Retinal pigment epithelial cell (primary cell): ENCODE measurements around the gene KCNJ2.

Experiments used
- DNase-seq: peaks from one replicate; pipeline ENCODE4 v3.0.0-alpha.2; 2010; ENCODE audit warnings: low read depth
- H3K4me3 ChIP-seq: 2 replicates; pipeline ENCODE4 v1.5.1; 2011; ENCODE audit warnings: mild to moderate bottlenecking, low read length, control low read depth, moderate library complexity
- TF ChIP-seq, protein P1 (sequence below): conservative IDR thresholded peaks from 2 replicates; pipeline ENCODE4 v1.5.1; 2011; ENCODE audit warnings: low read depth, low read length, control low read depth, inconsistent platforms

Gene KCNJ2

DNA sequence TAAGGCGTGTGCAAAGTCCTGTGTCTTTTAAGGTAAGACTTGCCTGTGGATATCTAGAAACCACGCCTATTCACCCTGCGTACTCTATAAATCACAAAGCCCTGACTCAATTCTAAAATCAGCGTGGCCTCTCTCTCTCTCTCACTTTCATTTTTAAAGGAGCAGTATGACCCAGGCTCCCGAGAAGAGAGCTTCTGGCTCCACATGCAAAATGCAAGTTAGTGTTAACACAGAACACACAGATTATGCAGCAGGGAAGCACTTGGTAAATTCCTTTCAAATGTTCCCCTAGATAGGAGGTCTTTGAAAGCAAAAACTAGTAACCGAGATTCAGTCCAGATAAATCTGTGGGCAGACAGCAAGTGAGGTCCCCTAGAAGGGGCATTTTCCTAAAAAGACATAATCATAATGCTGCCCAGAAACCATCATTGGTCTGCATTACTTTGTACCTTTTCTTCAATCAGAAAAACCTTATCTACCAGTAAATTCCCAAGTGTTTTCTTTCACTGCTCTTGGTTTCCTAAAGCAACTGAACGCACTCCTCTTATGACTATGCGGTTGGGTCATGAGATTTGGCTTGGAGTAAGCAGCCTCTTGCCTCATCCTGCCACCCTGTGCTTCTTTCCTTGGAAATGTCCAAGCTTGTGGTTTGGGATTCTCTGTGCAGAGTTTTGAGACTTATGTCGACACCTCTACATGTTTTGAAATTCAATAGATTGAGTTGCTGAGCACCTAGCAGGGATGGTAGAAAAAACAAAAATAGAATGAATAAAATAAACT, 31.7 kb upstream of the KCNJ2 start:
- peak overlapping the region; percentile 10 for H3K4me3 ChIP-seq
- TF ChIP-seq, protein P1, sequence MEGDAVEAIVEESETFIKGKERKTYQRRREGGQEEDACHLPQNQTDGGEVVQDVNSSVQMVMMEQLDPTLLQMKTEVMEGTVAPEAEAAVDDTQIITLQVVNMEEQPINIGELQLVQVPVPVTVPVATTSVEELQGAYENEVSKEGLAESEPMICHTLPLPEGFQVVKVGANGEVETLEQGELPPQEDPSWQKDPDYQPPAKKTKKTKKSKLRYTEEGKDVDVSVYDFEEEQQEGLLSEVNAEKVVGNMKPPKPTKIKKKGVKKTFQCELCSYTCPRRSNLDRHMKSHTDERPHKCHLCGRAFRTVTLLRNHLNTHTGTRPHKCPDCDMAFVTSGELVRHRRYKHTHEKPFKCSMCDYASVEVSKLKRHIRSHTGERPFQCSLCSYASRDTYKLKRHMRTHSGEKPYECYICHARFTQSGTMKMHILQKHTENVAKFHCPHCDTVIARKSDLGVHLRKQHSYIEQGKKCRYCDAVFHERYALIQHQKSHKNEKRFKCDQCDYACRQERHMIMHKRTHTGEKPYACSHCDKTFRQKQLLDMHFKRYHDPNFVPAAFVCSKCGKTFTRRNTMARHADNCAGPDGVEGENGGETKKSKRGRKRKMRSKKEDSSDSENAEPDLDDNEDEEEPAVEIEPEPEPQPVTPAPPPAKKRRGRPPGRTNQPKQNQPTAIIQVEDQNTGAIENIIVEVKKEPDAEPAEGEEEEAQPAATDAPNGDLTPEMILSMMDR: no peak
- peak; percentile 89 for DNase-seq

DNA sequence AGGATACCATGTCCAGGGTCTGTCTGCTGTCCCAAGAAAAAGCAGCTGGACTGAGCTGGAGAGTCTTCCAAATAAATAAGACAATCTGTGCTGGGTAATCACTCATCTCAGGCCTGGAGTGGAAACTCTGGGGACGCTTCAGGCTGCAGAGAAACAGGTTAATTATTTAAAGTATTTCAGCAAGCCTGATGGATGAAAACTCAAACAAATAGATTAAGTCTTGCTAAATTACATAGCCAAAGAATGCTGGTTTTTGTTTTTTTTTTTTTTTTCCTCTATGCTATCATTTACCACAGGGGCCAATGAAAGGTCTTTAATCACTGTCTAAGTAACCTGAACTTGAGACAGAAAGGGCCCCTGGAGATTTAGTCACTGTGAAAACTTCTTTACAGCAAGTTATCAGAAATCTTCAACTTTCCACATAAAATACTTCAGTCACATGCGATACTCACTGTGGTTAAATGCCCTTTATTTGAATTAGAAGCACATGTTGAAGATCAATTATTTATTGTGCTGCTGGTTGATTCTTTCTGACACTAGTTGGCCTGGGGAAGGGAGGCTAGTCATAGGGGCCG, 31.0 kb upstream of the KCNJ2 start:
- peak; percentile 40 for DNase-seq
- TF ChIP-seq, protein P1: no peak
- H3K4me3 ChIP-seq: no peak overlapping the region

DNA sequence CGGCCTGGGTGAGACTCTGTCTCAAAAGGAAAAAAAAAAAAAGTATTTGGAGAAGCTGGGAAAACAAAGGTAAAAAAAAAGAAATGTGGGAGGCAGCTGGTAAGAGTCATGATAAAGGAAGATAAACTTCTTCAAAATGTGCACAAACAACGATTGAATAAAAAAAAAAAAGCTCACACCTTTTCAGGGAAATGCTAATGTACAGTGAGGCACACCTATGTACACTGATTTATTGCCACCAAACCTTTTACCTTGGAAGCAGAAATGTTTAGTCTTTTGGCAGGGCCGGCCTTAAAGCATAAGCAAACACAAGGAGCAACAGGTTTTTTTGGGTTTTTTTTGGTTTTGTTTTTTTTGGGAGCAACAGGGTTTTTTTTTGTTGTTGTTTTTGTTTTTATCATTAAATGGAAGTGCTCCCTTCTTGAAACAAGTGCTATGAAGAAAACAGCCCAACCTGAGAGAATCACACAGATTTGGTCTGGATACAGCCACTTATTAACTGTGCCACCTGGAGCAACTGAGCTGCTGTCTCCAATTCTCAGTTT, 29.8 kb upstream of the KCNJ2 start:
- DNase-seq: no peak
- TF ChIP-seq, protein P1: no peak
- no peak overlapping the region for H3K4me3 ChIP-seq

DNA sequence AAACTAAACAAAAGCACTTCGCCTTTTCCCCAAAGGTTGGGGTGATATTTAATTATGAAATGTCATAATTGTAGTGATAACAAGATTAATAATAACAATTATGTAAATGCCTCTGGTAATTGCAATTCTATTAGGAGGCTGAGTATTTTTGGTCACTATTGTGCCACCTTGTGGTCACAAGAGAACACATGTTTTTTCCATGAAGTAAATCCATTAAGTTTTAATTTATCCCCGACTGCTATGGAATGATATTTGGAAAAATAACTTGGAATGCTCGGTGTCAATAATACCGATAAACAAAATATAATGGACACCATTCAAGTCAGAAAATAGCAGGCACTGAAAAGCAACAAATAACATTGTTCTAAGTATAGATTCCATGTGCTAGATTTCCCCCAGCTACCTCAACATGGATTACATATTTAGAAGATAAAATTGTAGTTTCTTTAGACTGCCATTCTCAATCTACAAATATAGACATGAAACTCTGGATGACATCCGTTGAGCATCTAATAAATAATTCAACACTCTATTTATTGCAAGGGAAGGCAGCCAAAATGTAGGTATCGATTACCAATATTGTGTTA, 25.0 kb upstream of the KCNJ2 start:
- no peak for DNase-seq
- no peak overlapping the region for H3K4me3 ChIP-seq
- TF ChIP-seq, protein P1: peak; percentile 60

DNA sequence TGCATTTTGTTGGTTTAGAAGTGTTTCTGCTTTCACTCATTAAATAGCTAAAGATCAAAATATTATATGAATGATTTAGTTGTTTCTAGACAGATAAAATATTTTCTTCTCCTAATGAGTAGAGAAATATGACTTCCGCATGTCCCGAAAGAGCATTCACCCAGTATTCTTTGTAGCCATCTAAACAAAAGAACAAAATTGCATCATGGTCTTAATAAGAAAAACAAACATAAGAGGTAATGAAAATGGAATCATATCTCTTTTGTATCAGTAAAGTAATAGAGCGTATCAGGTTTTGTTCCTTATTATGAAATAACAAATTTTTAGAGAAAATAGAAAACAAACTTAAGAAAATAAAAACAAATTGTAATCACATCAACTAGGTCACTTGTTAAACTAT, 16.1 kb upstream of the KCNJ2 start:
- H3K4me3 ChIP-seq: no peak overlapping the region
- TF ChIP-seq, protein P1: no peak
- DNase-seq: no peak

DNA sequence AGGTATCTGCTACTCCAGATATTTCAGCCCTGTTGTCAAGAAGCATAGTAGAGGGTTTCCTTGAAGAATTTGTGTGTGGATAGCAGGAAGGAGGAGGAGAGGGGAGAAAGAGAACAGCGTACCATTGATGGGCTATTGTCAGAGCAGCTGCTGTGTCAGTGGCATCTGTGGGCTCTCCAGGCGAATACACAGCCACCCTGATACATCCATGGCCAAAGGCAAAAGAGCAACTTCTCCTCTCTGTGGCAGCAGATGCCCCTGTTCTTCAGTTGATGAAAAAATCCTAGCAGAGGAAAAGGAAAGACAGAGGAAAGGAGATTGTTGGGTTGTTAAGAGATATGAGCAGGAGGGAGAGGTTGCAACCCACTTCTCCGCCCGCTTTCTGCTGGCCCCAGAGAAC, 12.2 kb upstream of the KCNJ2 start:
- TF ChIP-seq, protein P1: no peak
- no peak overlapping the region for H3K4me3 ChIP-seq

More for the DNA sequence above, 12.2 kb upstream of the KCNJ2 start:
- DNase-seq: no peak
